Measurements from ENCODE around the gene CFAP161. TPM values are rescaled to one million over a fixed set of nuclear protein-coding genes. Genes with fewer than 3 reads are reported as not detected.

CFAP161 gene
- total RNA-seq: not detected

DNA sequence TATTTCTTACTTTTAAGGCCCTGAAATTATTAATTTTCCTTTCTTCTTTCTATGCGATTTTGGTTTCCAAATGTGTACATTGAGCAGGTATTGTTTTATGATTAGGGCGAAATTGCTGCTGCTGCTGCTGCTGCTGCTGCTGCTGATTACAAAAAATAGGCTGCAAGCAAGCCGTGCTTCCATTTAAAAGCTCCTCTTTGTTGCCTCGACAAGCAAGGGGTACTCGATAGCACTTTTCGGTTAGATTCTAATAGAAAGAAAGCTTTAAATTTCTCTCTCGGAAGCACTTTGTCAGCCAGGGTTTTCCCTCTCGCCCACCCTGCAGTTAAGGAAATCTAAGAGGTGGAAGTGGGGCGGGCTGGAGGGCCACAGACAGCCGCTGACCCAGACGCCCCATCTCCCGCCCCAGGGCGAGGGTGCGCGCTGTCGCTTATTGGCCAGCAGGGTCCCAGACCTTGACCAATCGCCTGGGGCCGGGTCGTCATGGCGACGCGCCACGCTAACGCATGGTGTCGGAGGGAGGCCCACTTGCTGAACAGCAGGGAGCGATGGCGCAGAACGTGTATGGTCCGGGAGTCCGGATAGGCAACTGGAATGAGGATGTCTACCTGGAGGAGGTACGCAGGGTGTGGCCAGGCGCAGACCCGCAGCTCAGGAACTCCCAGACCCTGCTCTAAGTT lies at the start of gene CFAP161:
TSS of gene CFAP161 (plus strand) at position 489 of the 680 bp plus-strand sequence. CDS start at position 549, 60 bp downstream.
- DNase-seq (ENCODE audit: low spot score in 2 of 2) (peak in 1 of 2 donors; percentile 50), ATAC-seq (peak; percentile 51 to 95)
- peaks cover 3 to 9% of the 10 kb centered on the region in 2 donors for H3K9me3 Mint-ChIP-seq
- H3K27ac Mint-ChIP-seq: no peak within 1 kb of the TSS
- H3K36me3 Mint-ChIP-seq: peaks cover 5 to 11% of the 10 kb centered on the region in 2 donors

DNA sequence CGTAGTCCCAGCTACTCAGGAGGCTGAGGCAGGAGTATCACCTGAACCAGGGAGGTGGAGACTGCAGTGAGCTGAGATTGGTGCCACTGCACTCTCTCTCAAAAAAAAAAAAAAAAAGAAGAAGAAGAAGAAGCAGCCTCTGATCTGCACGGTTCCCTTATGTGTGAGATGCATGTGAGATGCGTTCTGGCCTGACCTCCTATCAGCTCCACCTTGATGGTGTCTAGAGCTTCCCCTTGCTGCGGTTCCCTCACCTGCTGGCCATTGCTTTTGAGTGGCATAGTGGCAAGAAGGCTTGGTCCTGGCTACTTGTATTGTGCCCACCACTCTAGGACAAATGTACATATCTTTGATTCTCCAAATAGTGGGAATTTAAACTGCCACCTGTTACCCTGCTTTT lies 49.4 kb upstream of the CFAP161 start:
- DNase-seq (ENCODE audit: low spot score in 2 of 2) (no peak), ATAC-seq (no peak)
- Mint-ChIP-seq H3K27ac (no peak overlapping the region), H3K36me3 (no peaks in the 10 kb centered on the region), H3K9me3 (no peaks in the 10 kb centered on the region)

GRCh38 chr15:81085213-81085612 lies 48.9 kb upstream of the CFAP161 start:
- Mint-ChIP-seq H3K27ac (no peak overlapping the region), H3K36me3 (no peaks in the 10 kb centered on the region), H3K9me3 (no peaks in the 10 kb centered on the region)
- DNase-seq (ENCODE audit: low spot score in 2 of 2): no peak
- ATAC-seq: no peak

DNA sequence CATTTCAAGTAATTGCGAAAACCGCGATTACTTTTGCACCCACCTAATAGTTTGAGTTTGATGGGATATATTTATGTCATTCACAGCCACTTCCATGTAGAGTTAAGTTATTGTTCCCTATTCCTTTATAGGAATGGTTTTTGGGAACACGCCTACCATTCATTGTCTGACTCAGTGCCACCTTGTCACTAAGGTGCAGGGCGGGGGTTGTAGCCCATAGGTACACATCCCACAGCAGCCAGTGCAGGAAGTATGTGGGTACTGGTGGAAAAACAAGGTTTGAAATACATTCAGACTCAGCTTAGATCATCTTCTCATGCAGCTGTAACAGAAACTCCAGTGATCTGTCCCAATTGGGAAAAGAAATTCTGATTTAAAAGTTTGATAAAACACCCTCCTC lies 48.2 kb upstream of the CFAP161 start:
- Mint-ChIP-seq H3K36me3 (no peaks in the 10 kb centered on the region), H3K9me3 (no peaks in the 10 kb centered on the region), H3K27ac (no peak overlapping the region)
- DNase-seq (ENCODE audit: low spot score in 2 of 2) (no peak), ATAC-seq (no peak)

DNA sequence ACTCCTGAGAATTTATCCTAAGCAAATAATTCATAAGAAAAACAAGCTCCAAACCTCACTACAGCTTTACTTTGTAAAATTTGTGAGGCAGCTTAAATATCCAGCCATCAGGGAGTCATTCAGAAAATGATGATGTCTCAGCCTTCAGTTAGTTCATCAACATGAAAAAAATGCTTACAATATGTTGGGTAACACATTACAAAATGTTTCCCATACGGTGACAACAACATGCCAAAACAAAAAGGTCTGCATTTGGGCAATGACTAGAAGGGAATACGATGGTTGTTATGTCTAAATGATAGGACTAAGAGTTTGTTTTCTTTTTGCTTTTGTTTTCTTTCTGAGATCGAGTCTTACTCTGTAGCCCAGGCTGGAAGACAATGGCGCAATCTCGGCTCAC lies 47.0 kb upstream of the CFAP161 start:
- no peak overlapping the region for H3K27ac Mint-ChIP-seq
- DNase-seq (ENCODE audit: low spot score in 2 of 2) (no peak), ATAC-seq (no peak)
- H3K36me3 Mint-ChIP-seq: no peaks in the 10 kb centered on the region
- H3K9me3 Mint-ChIP-seq: no peaks in the 10 kb centered on the region

GRCh38 chr15:81087694-81088093 lies 46.4 kb upstream of the CFAP161 start:
- no peak for DNase-seq (ENCODE audit: low spot score in 2 of 2)
- ATAC-seq: no peak
- Mint-ChIP-seq H3K36me3 (no peaks in the 10 kb centered on the region), H3K27ac (no peak overlapping the region), H3K9me3 (no peaks in the 10 kb centered on the region)

- ATAC-seq (no peak), DNase-seq (ENCODE audit: low spot score in 2 of 2) (no peak)
- H3K9me3 Mint-ChIP-seq: no peaks in the 10 kb centered on the region
- H3K36me3 Mint-ChIP-seq: no peaks in the 10 kb centered on the region
- no peak overlapping the region for H3K27ac Mint-ChIP-seq
Measured at GRCh38 chr15:81088470-81089013, 45.5 kb upstream of the CFAP161 start.

DNA sequence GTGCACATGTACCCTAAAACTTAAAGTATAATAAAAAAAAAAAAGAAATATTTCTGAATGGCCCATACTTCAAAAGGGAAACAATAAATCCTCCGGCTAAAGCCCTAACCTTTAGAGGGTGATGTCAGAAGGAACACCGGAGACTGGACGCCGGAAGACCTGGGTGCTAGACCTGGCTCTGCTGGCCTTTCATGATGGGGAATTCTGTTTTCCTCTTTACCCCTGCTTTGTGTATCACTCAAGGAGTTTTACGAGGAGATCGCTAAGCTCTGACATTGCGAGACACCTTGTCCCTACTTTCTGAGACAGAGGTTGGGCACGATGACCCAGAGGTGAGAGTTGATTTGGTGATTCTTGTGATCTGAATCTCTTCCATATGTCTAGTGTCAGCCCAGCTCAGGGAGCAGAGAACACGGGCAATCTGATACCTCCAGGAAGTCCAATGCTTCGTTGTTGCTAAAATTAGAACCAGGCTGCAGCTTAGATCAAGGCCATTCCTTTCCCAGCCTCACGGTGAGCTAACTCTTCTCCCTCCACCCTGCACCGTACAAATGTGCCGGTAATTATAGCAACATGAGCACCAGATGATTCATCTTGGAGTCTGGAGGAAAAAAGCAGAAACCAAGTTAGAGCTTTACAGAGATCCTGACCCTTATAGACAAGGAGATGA lies 42.0 kb upstream of the CFAP161 start:
- no peak overlapping the region for H3K27ac Mint-ChIP-seq
- H3K9me3 Mint-ChIP-seq: no peaks in the 10 kb centered on the region
- DNase-seq (ENCODE audit: low spot score in 2 of 2): no peak
- no peaks in the 10 kb centered on the region for H3K36me3 Mint-ChIP-seq
- ATAC-seq: no peak

DNA sequence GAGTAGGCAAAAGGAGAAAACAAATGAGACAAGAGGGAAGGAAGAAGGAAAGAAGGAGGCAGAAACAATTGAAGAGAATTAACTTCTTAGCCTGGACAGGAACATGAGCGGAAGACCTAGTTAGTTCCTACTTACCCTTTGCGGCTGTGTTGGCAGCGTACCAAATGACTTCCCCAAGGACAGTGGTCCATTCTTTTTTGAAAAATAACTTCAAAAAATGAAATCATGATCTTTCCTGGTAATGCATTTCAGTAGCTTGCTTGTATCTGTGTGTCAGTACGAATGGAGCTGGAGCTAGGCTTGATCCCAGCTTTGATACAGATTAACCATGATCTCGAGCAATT lies 41.5 kb upstream of the CFAP161 start:
- Mint-ChIP-seq H3K9me3 (no peaks in the 10 kb centered on the region), H3K27ac (no peak overlapping the region), H3K36me3 (no peaks in the 10 kb centered on the region)

DNA sequence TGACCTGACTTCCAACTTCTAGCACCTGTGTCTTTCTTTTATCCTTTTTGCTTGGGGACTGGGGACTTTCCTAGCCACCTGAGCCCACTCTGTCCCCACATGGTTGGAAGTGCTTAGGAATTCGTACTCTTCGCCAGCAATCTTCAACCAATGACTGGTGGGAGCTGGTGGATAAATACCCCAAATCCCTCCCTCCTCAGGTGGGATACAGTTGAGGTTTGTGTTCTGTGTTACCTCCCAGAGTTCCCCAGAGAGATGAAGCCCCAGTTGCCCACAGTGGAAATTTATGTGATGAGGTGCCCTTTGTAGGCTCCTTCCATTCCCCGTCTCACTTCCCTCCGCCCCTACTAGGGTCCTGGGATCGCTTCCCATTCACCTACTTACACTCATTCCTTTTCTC lies 40.1 kb upstream of the CFAP161 start:
- ATAC-seq (no peak), DNase-seq (ENCODE audit: low spot score in 2 of 2) (no peak)
- Mint-ChIP-seq H3K36me3 (no peaks in the 10 kb centered on the region), H3K27ac (no peak overlapping the region), H3K9me3 (no peaks in the 10 kb centered on the region)

More for the DNA sequence above, 41.5 kb upstream of the CFAP161 start:
- DNase-seq (ENCODE audit: low spot score in 2 of 2): no peak
- ATAC-seq: no peak

GRCh38 chr15:81095690-81096365 lies 38.2 kb upstream of the CFAP161 start:
- no peak for ATAC-seq
- Mint-ChIP-seq H3K36me3 (no peaks in the 10 kb centered on the region), H3K9me3 (no peaks in the 10 kb centered on the region), H3K27ac (no peak overlapping the region)
- no peak for DNase-seq (ENCODE audit: low spot score in 2 of 2)

GRCh38 chr15:81096398-81096797 lies 37.7 kb upstream of the CFAP161 start:
- H3K9me3 Mint-ChIP-seq: no peaks in the 10 kb centered on the region
- no peaks in the 10 kb centered on the region for H3K36me3 Mint-ChIP-seq
- ATAC-seq (no peak), DNase-seq (ENCODE audit: low spot score in 2 of 2) (no peak)
- H3K27ac Mint-ChIP-seq: no peak overlapping the region

- ATAC-seq: no peak
- DNase-seq (ENCODE audit: low spot score in 2 of 2): no peak
- no peaks in the 10 kb centered on the region for H3K36me3 Mint-ChIP-seq
- H3K9me3 Mint-ChIP-seq: no peaks in the 10 kb centered on the region
- H3K27ac Mint-ChIP-seq: no peak overlapping the region
Measured at GRCh38 chr15:81097116-81097889, 36.8 kb upstream of the CFAP161 start.

- DNase-seq (ENCODE audit: low spot score in 2 of 2) (no peak), ATAC-seq (no peak)
- Mint-ChIP-seq H3K9me3 (no peaks in the 10 kb centered on the region), H3K36me3 (no peaks in the 10 kb centered on the region), H3K27ac (no peak overlapping the region)
Measured at GRCh38 chr15:81097890-81098280, 36.2 kb upstream of the CFAP161 start.

DNA sequence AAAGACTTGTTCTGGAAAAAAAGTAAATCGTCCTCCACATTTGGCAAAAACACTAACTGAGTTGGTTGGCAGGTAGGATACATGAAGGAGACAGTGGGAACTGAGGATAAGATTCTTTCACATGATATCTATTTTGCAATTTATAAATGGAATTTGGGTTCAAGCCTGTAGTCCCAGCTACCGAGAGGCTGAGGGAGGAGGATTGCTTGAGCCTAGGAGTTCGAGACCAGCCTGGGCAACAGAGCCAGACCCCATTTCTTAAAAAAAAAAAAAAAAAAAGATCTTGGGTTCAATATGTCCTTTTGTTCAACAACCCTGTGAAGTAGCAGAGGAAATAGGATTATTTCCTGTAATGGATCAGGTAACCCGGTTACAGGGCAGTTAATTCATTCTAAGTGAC lies 35.7 kb upstream of the CFAP161 start:
- no peak for DNase-seq (ENCODE audit: low spot score in 2 of 2)
- Mint-ChIP-seq H3K9me3 (no peaks in the 10 kb centered on the region), H3K36me3 (no peaks in the 10 kb centered on the region), H3K27ac (no peak overlapping the region)
- ATAC-seq: no peak

GRCh38 chr15:81098861-81099651 lies 35.0 kb upstream of the CFAP161 start:
- Mint-ChIP-seq H3K27ac (no peak overlapping the region), H3K9me3 (no peaks in the 10 kb centered on the region), H3K36me3 (no peaks in the 10 kb centered on the region)
- no peak for ATAC-seq
- no peak for DNase-seq (ENCODE audit: low spot score in 2 of 2)

All from activated naive CD4-positive, alpha-beta T cell treated with anti-CD3 and anti-CD28 coated beads, Interleukin-2, amount 50 U/mL, for 72 hours (primary cell).